ENCODE data around the gene CLASP2.
"Not testable (repeated sequence)": the region's sequence is repeated elsewhere in the genome, so short reads cannot be mapped to it uniquely, and the experiment has no call there.

Gene CLASP2

DNA sequence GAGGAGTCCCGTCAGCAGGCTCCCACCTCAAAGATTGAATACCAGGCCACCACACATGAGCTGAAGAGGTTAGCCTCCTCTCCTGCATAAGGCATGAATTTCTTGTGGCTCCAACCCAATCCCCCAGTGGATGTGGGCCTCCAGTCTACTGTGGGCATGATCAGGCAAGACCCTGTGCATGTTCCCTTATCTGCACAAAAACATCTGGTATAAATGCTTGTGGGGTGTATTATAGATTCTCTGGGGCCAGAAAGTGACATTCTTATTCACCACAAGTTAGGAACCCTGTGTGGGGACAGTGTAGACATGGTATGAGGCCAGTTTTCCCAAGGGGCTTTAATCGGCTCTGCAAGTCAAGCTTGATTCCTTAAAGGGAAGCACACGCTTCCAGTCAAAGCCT lies 259.6 kb downstream of the CLASP2 start:
- no peak for DNase-seq

DNA sequence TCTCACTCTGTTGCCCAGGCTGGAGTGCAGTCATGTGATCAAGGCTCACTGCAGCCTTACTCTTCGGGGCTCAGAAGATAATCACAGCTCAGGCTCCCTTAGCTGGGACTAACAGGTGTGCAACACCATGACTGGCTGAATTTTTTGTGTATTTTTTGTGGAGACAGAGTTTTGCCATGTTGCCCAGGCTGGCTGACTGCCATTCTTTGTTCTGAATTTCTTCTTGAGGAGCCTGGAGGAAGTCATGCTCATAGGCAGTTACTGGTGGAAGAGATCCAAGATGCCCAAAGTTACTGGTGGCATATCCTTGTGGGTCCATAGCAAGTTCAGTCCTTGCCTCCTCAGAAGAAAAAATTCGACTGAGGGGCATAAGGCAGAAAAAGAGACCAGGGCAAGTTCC lies 261.3 kb downstream of the CLASP2 start:
- no peak for DNase-seq

DNA sequence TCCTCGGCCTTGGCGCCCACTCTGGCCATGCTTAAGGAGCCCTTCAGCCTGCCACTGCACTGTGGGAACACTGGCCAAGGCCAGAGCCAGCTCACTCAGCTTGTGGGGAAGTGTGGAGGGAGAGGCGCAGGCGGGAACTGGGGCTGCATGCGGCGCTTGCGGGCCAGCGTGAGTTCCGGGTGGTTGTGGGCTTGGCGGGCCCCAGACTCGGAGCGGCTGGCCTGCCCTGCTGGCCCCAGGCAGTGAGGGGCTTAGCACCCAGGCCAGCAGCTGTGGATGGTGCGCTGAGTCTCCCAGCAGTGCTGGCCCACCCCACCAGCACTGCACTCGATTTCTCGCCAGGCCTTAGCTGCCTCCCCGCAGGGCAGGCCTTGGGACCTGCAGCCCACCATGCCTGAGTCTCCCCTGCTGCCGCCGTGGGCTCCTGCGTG lies 264.7 kb downstream of the CLASP2 start:
- no peak for DNase-seq

DNA sequence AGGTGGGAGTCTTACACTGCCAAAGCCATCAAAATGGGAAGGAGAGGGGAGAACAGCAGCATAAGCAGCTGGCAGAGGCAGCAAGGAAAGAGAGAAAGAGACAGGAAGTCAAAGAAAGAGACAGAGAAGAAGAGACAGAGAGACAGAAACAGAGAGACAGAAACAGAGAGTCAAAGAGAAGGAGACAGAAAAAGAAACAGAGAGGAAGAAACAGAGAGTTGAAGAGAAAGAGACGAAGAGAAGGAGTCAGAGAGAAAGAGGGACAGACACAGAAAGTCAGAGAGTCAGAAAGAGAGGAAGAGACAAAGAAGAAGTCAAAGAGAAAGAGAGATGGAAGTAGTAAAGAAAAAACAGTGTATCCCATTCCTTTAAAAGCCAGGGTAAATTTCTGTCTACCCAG lies 266.1 kb downstream of the CLASP2 start:
- not testable (repeated sequence) for DNase-seq

DNA sequence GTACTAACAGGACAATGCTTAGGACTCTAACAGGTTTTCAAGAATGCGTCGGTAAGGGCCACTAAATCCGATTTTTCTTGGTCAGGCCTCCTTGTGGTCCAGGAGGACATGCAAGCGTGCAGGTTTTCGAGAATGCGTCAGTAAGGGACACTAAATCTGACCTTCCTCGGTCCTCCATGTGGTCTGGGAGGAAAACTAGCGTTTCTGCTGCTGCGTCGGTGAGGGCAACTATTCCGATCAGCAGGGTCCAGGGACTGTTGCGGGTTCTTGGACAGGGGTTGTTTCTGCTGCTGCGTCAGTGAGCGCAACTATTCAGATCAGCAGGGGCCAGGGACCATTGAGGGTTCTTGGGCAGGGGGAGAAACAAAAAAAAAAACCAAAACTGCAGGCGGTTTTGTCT lies 270.1 kb downstream of the CLASP2 start:
- DNase-seq, result no peak

DNA sequence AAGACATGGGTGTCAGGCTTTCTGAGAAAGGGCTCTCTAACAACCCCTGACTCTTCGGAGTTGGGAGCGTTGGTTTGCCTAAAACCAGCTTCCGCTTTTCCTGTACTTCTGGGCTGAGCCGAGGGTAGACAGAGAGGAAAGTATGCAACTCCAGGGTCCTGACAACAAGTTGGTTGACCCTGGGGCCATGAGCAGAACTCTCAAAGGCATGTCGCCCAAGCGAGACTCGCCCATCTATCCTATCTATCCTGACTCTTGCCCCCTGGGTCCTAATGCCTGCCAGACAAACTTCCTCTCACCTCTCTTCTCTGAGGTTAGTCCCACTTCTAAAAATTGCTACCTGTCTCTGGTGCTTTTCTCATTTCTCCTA lies 270.8 kb downstream of the CLASP2 start:
- not testable (repeated sequence) for DNase-seq
